Stimulated activated CD4-positive, alpha-beta T cell treated with anti-CD3 and anti-CD28 coated beads, TNF-alpha, amount 100 ng/mL, for 1 hour (primary cell): ENCODE results near the gene C11orf65.

Experiments
- DNase-seq, 3 donors: peaks; one replicate each; pipeline ENCODE4 v3.0.0-alpha.2; 2020; ENCODE audit warnings: low read depth in 3 of 3, low spot score in 1 of 3

Gene C11orf65

DNA sequence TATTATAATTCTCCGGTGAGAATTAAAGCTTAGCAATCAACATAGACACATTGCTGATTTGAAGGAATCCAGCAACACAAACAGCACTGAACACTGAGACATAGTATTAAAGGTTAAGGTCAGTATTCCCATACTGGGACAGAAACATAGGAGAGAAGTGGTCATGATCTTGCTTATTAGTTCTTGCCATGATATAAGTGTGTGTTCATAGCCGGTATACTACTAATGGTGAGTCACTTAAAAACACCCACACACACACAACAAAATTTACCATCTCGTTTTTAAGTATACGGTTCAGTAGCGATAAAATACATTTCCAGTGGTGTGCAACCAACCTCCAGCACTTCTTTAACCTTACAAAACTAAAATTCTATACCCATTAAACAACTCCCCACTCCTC lies 96.3 kb downstream of the C11orf65 start:
- no peak for DNase-seq

DNA sequence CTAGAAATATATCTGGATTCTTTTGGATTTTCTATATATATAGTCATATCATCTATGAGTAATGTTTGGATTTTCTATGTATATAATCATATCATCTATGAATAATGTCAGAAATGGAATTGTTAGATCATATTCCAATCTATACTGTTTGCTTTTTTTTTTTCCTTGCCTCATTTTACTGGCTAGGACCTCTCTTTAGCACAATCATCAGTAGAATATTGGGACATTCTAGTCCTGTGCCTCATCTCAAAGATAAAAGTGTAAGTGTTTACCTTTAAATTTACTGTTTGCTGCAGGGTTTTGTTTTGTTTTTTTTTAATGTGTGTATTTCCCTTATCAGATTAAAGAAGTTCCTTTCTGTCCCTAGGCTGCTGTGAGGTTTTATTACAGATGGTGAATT lies 97.0 kb downstream of the C11orf65 start:
- no peak for DNase-seq

DNA sequence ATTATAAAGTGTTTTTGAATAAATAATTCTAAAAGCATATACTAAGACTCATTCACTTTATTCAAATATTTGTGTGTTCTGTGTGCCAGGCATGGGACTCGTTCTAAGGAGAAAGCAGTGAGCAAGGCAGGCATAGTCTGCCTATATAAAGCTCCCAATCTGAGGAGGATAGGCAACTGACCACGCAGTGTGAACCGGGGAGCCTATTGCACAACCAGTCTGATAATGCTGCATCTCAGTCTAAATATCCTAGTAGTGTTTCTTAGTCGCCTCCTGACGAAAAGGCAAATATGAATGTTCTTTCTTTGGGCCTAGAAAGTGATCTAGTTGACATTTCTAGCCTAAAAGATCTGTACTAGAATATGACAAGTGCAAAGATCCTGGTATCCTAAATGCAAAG lies 98.3 kb downstream of the C11orf65 start:
- no peak for DNase-seq

DNA sequence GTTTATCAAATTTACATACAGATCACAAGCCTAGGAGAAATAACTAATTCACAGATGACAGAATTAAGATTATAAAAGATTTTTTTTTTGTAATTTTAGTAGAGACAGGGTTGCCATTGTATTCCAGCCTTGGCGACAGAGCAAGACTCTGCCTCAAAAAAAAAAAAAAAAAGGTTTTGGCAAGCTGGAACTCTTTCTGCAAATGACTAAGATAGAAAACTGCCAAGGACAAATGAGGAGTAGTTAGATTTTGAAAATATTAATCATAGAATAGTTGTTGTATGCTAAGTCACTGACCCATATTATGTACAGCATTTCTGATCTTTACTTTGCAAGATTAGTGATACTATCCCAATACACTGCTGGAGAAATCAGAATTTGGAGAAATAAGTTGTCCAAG lies 99.2 kb downstream of the C11orf65 start:
- no peak for DNase-seq

DNA sequence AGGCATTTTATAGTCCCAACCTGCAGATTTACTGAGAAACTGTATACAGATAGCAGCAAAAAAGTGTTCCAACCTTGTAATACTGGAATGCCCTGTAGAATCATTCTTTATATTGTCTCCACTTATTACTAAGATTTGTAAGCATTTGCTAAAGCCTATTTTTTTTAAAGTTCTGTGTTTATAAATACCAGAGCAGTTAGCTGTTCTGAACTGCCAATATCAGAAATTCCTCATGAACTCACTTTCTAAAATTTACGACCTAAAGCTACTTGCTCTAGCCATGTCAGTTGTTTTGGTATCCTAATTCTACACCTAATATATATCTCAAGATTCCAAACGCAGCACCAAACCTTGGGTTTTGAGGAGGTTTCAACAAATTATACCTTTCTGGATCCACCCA lies 103.2 kb downstream of the C11orf65 start:
- DNase-seq = no peak

DNA sequence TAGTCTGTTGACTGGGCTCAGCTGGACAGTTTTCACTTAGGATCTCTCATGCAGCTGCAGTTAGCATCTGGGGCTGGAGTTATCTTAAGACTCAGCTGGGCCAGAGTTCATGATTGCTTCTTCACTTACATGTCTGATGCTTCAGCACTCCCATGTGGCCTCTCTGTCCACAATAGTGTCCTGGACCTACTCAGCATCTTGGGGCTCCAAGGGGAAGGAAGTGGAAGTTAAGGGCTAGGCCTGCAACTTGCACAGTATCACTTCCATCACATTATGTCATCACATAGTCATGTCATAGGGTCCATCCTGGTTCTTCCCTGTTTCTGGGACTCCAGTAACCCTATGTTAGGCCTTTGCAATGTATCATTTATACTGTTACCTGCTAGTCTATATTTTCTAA lies 115.9 kb downstream of the C11orf65 start:
- no peak for DNase-seq

DNA sequence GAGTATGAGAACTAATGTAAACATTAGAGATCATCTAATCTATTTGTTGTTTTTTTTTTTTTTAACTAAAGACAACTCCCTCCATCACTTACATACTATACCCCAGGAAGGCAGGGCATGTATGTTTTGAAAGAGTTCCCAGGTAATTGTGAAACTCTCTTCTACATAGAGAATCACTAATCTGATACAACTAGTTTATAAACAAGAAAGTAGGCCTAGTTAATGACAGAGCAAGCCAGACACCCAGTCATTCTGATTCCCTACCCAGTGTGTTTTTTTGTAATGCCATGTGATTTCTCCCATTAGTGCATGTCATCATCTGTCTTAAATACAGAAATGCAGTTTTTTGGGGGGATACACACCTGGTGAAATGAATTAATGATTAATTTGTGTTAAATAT lies 120.9 kb downstream of the C11orf65 start:
- no peak for DNase-seq

DNA sequence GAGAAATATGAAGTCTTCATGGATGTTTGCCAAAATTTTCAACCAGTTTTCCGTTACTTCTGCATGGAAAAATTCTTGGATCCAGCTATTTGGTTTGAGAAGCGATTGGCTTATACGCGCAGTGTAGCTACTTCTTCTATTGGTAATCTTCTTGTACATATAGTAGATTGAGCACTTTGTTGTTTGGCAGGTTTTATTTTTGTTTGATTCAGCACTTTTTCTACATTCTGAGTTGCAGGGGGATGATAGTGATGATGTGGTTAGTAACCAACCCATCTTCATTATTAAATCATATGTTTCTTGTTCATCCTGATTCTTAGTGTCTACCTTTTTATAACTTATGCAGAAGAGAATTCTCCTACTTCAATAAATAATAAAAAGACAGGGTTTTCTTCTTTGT lies 121.6 kb downstream of the C11orf65 start:
- DNase-seq = no peak

DNA sequence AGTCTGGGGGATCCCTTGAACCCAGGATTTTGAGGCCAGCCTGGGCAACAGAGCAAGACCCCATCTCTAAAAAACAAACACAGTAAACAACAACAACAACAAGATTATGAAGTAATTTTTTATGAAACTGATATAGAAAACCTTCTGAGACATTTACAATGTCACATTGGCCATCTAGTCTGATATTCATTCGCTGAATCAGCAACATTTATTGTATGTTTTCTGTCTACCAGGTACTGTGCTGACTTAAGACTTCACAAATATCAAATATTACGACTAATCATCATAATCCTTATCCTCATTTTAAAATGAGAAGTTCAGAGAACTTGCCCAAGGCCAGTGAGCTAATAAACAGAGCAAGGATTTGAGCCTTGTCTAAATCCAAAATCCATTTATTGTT lies 123.6 kb downstream of the C11orf65 start:
- DNase-seq = no peak

DNA sequence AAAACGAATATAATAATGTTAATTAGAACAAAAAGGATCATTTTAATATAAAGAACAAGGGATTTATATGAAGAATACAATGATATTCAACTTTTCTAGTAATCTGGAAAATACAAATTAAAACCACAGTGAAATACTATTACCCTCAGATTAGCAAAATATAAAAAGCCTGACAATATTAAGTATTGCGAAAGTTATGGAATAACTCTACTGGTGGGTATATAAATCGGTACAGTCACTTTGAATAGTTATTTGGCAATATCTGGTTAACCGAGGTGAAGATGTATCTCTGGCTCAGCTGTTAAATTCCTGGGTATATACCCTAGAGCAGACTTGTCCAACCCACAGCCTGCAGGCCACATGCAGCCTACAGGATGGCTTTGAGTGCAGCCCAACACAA lies 125.7 kb downstream of the C11orf65 start:
- DNase-seq = no peak

DNA sequence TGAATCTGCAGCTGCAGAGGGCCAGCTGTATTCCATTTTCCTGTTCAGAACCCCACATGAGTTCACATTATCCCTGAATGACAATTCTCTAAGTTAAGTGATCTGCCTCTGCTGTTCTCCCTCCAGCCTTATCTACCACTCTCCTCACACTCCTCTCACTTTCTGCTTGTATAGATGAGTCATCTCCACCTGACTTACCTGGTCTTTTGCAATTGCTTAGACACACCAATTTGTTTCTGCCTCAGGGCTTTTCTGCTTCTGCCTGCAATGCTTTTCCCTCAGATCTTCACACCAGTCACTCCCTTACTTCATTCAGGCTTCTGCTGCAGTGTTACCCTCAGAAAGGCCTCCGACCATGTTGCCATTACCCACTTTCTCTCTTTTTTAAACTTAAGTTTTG lies 126.4 kb downstream of the C11orf65 start:
- DNase-seq = no peak

DNA sequence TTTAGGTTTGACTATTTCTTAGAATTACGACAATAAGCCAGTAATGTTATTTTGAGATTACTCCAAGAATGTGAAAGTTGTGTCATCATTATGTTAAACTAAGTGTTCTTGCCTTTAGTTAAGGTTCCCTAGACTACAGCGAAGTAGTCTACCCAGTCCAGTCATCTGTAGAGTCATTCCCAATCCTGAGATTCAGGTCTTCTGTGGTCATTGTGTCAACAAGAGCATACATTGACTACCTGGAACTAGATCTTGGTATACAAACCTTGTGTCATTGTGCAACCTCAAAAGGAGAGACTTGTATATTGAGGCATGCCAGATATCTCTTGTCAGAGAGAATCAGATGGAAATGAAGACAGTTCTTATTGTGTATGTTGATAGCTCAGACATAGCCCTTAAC lies 128.6 kb downstream of the C11orf65 start:
- no peak for DNase-seq

DNA sequence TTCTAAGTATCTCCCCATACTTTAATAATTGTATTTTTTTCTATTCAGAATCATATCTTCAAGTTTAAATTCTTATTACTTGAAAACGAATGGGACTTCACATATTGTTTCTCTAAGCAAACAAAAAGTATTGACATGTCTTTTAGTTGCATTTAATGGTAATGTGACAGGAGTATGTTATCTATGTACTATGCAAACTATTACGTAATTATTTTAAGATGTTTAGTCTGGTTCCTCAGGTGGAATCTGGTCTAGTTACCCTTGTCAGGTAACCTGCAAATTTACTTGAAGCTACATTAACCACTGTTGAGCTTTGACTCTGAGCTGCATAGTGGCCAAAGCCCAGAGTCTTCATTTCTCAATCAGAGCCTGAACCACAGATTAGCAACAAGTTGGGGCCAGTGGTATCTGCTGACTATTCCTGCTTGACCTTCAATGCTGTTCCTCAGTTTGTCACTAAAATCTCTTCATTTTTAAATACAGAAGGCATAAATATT lies 133.9 kb downstream of the C11orf65 start:
- DNase-seq = no peak
